Hepatocyte (in vitro differentiated cells): ENCODE results near the gene SLC16A9.

Source experiments
- CTCF ChIP-seq: fragments of 200-600 bp; sonication (generic); IDR thresholded peaks from 2 replicates; pipeline ENCODE4 v1.5.1; 2016; ENCODE audit warnings: antibody characterized with exemption, mild to moderate bottlenecking; ENCODE audit not compliant: poor library complexity
- EZH2 ChIP-seq: fragments of 200-600 bp; sonication (generic); IDR thresholded peaks from 2 replicates; pipeline ENCODE4 v1.6.1; 2016; ENCODE audit warnings: antibody characterized with exemption, mild to moderate bottlenecking, borderline replicate concordance

- TF ChIP-seq CTCF: peak; percentile 92
- TF ChIP-seq EZH2: no peak
Observed at GRCh38 chr10:59625721-59626522, 83.7 kb downstream of the SLC16A9 start.
